Activated naive CD4-positive, alpha-beta T cell treated with anti-CD3 and anti-CD28 coated beads, Interleukin-2, amount 50 U/mL, for 72 hours (primary cell): Measurements from ENCODE around the gene RSPH10B2. TPM values are rescaled to one million over a fixed set of nuclear protein-coding genes. Genes with fewer than 3 reads are reported as not detected.
"Not testable (repeated sequence)": the region's sequence is repeated elsewhere in the genome, so short reads cannot be mapped to it uniquely, and the experiment has no call there.

ENCODE experiments used
- ATAC-seq, 2 donors: fragments of 150-1000 bp; cut with Tn5 transposase; 2 replicates each; pipeline ENCODE4 v1.10.0; 2021; ENCODE audit warnings: mild to moderate bottlenecking in 2 of 2, moderate library complexity in 2 of 2
- DNase-seq, 2 donors: peaks; one replicate each; pipeline ENCODE4 v3.0.0; 2021 to 2022; ENCODE audit warnings: low spot score in 2 of 2
- H3K27ac Mint-ChIP-seq, 2 donors: one replicate each; pipeline ENCODE4 v1.8.0; 2022; ENCODE audit warnings: mild to moderate bottlenecking in 2 of 2, mixed read lengths in 2 of 2
- H3K36me3 Mint-ChIP-seq, 2 donors: one replicate each; pipeline ENCODE4 v1.8.0; 2022; ENCODE audit warnings: mixed read lengths in 2 of 2
- H3K9me3 Mint-ChIP-seq, 2 donors: one replicate each; pipeline ENCODE4 v1.8.0; 2022; ENCODE audit warnings: mixed read lengths in 2 of 2
- total RNA-seq, 2 donors: library from RNA; stranded (reverse); gene quantifications; one replicate each; pipeline ENCODE4 v1.2.3, GENCODE V29; 2022

RSPH10B2 gene
- total RNA-seq, 2 donors from 2014 or later, result 0.68 to 0.77 TPM

- H3K9me3 Mint-ChIP-seq, DNase-seq, H3K36me3 Mint-ChIP-seq: not testable (repeated sequence)
- peak; percentile 54 to 68 for ATAC-seq
- H3K27ac Mint-ChIP-seq, result peak overlapping the region in 1 of 2 donors; percentile 83
Observed at GRCh38 chr7:6825236-6826125, 71.6 kb downstream of the RSPH10B2 start.

- DNase-seq (peak; percentile 85 to 87), ATAC-seq (peak; percentile 97 to 98)
- peak within 1 kb of the TSS; percentile 79 to 83 for H3K27ac Mint-ChIP-seq
- H3K36me3 Mint-ChIP-seq, H3K9me3 Mint-ChIP-seq: not testable (repeated sequence)
Observed at GRCh38 chr7:6826151-6826550, 72.2 kb downstream of the RSPH10B2 start, which contains the start of gene CCZ1B. Gene CCZ1B (minus strand): TSS chr7:6826275. CDS start chr7:6826197, 78 bp downstream.

- H3K36me3 Mint-ChIP-seq, DNase-seq, H3K9me3 Mint-ChIP-seq, H3K27ac Mint-ChIP-seq, ATAC-seq: not testable (repeated sequence)
Observed at GRCh38 chr7:6827180-6827579, 73.3 kb downstream of the RSPH10B2 start.

DNA sequence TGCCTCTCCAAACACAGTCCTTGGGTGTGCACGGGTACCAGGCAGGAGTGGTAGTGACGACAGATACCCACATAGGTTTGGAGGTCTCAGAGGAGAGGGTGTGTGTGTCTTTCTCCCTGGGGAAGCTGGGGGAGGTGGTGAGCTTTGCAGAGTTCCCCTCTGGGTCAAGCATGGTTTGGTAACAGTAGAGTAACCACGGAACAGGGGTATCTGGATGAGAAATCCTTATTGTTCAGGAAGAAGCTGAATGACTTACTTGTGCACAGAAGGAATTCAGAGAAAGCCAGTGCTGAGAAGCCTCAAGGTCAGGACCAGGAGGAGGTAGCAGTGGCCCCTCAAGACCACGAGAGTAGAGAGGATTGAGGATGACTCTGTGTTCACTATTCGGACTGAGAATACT lies 75.7 kb downstream of the RSPH10B2 start:
- not testable (repeated sequence) for DNase-seq, H3K9me3 Mint-ChIP-seq, ATAC-seq, H3K27ac Mint-ChIP-seq, H3K36me3 Mint-ChIP-seq

GRCh38 chr7:6830026-6830425 lies 76.1 kb downstream of the RSPH10B2 start:
- ATAC-seq, H3K9me3 Mint-ChIP-seq, H3K36me3 Mint-ChIP-seq, H3K27ac Mint-ChIP-seq, DNase-seq: not testable (repeated sequence)

GRCh38 chr7:6831018-6831725 lies 77.3 kb downstream of the RSPH10B2 start:
- H3K36me3 Mint-ChIP-seq, result no peaks in the 10 kb centered on the region
- no peak overlapping the region for H3K27ac Mint-ChIP-seq
- DNase-seq (no peak), ATAC-seq (no peak)
- no peaks in the 10 kb centered on the region for H3K9me3 Mint-ChIP-seq

- ATAC-seq (no peak), DNase-seq (no peak)
- Mint-ChIP-seq H3K36me3 (no peaks in the 10 kb centered on the region), H3K9me3 (no peaks in the 10 kb centered on the region), H3K27ac (no peak overlapping the region)
Observed at GRCh38 chr7:6833636-6834035, 79.7 kb downstream of the RSPH10B2 start.

GRCh38 chr7:6835521-6835920 lies 81.6 kb downstream of the RSPH10B2 start:
- ATAC-seq, H3K27ac Mint-ChIP-seq, H3K9me3 Mint-ChIP-seq, DNase-seq, H3K36me3 Mint-ChIP-seq: not testable (repeated sequence)

DNA sequence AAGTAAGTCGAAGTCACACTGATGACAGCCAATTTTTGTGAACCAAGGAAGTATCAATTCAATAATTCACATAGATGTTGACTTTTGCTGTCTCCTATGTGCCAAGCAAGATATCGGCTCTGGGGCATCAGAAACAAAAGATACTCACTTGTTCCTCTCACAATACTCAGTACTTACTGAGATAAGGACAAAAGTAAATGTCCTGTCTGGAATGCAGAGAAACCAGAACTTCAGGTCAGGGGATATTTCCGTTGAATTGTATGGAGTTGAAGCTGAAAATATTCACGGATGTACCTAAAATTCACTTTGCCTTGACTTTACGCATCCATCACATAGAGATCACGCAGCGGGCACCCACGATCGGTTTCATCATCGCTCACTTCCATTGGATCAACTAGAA lies 83.2 kb downstream of the RSPH10B2 start:
- H3K36me3 Mint-ChIP-seq, H3K27ac Mint-ChIP-seq, ATAC-seq: not testable (repeated sequence)

GRCh38 chr7:6842278-6842921 lies 88.5 kb downstream of the RSPH10B2 start:
- not testable (repeated sequence) for ATAC-seq, DNase-seq, H3K27ac Mint-ChIP-seq, H3K9me3 Mint-ChIP-seq, H3K36me3 Mint-ChIP-seq

More for the DNA sequence above, 83.2 kb downstream of the RSPH10B2 start:
- not testable (repeated sequence) for DNase-seq, H3K9me3 Mint-ChIP-seq

DNA sequence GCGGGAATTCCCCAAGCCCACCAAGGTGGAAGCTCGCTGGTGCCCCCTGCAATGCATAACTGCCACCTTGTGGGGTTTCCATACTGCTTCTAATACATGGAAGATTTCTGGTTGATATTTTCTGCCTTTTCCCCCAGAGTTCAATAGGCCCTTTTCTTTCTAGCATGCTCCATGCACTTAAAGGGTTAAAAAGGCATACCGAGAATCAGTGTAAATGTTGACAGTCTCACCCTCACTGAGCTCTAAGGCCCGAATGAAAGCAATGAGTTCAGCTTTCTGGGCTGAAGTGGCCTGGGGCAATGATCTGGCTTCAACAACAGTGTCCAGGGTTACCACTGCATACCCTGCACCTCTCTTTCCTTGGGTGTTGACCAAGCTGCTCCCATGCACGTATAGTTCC lies 89.2 kb downstream of the RSPH10B2 start:
- H3K27ac Mint-ChIP-seq, H3K9me3 Mint-ChIP-seq, DNase-seq, ATAC-seq, H3K36me3 Mint-ChIP-seq: not testable (repeated sequence)

DNA sequence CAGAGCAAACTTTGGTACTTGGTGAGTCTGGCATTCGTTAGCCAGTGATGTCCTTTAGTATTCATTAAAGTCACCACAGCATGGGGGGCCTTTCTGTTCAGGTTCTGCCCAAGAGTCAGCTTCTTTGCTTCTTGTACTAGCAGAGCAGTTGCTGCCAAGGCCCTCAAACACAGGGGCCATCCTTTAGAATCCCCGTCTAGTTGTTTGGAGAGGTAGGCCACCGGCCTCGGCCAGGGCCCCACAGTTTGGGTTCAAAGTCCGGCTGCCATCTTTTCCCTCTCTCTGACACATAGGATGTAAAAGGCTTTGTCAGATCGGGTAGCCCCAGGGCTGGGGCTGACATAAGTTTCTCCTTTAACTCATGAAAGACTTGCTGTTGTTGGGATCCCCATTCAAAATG lies 89.8 kb downstream of the RSPH10B2 start:
- ATAC-seq, H3K9me3 Mint-ChIP-seq, H3K27ac Mint-ChIP-seq, H3K36me3 Mint-ChIP-seq, DNase-seq: not testable (repeated sequence)

GRCh38 chr7:6845971-6846449 lies 92.1 kb downstream of the RSPH10B2 start:
- not testable (repeated sequence) for ATAC-seq, H3K27ac Mint-ChIP-seq, H3K9me3 Mint-ChIP-seq, H3K36me3 Mint-ChIP-seq, DNase-seq

GRCh38 chr7:6847751-6848150 lies 93.8 kb downstream of the RSPH10B2 start:
- not testable (repeated sequence) for H3K36me3 Mint-ChIP-seq, H3K9me3 Mint-ChIP-seq, DNase-seq, H3K27ac Mint-ChIP-seq
- peak in 1 of 2 donors; percentile 32 for ATAC-seq
